ENCODE results near the gene CEMIP. TPM values are rescaled to one million over a fixed set of nuclear protein-coding genes. Genes with fewer than 3 reads are reported as not detected.

CEMIP gene
- total RNA-seq, 1 experiment from 2014 or later: 0.61 TPM

DNA sequence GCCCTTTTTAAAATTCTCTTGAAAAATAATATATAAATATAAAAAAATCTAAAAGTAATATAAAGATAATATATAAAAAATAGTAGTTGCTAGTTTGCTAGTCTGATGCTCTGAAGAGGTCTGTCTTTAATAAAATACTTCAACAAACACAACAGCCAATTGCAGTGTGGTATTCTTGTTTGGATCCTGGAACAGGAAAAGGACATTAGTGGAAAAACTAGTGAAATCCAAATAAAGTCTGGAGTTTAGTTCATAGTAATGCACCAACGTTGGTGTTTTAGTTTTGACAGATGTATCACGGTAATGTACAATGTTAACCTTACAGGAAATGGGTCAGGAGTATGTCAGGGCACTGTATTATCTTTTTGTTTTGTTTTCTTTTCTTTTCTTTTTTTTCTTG lies 26.0 kb upstream of the CEMIP start:
- ChIA-PET CTCF (no interaction called here), POLR2A (ENCODE audit: unreplicated experiment) (no interaction called here)
- H3K9me2 ChIP-seq (ENCODE audit: insufficient read depth): no peaks in the 10 kb centered on the region
- H3F3A ChIP-seq (ENCODE audit: insufficient read depth, low read depth): peaks cover 31% of the 10 kb centered on the region; the same call in 1 of the 2 replicates
- H4K20me1 ChIP-seq (ENCODE audit: insufficient read depth): peaks cover 21% of the 10 kb centered on the region
- TF ChIP-seq CTCF (conservative IDR thresholded peaks at IDR 0.05) (no peak), EZH2 (IDR thresholded peaks at IDR 0.05; ENCODE audit: low read depth) (no peak)
- no peak overlapping the region for H3K4me3 ChIP-seq
- no peak overlapping the region for H3K4me2 ChIP-seq
- H3K27ac ChIP-seq: no peak overlapping the region
- H3K36me3 ChIP-seq (ENCODE audit: low read depth): peaks cover 61% of the 10 kb centered on the region
- no peak overlapping the region for H2AFZ ChIP-seq
- no peaks in the 10 kb centered on the region for H3K9me3 ChIP-seq (ENCODE audit: insufficient read depth, low read depth)
- intact Hi-C loops (cut with micrococcal nuclease; ENCODE audit: unreplicated experiment): no loop called here
- H3K27me3 ChIP-seq (ENCODE audit: insufficient read depth, low read depth): no peaks in the 10 kb centered on the region
- H3K4me1 ChIP-seq (replicated peaks; ENCODE audit: insufficient read depth): 0 out of 2 replicates have a peak, but pooled peaks cover 6% of the 10 kb centered on the region
- H3K79me2 ChIP-seq (ENCODE audit: low read depth): peaks cover 40% of the 10 kb centered on the region
- no peak for DNase-seq
- BruUV-seq (replicated peaks): no TSS peak

DNA sequence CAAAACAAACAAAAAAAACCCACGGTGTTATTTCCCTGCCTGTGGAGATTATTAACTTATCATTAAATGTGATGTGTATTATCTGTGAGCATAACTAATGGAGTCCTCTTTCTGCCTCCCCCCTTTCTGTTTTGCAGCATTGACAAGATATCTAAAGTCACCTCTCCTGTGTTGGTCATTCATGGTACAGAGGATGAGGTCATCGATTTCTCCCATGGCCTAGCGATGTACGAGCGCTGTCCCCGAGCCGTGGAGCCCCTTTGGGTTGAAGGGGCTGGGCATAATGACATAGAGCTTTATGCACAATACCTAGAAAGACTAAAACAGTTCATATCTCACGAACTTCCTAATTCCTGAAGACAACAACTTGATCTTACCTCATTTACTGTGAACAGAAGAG lies 25.2 kb upstream of the CEMIP start:
- no peak for DNase-seq
- intact Hi-C loops (cut with micrococcal nuclease; ENCODE audit: unreplicated experiment): no loop called here
- POLR2A ChIA-PET (ENCODE audit: unreplicated experiment): no interaction called here
- Histone ChIP-seq H3K4me2 (no peak overlapping the region), H3K9me2 (ENCODE audit: insufficient read depth) (no peaks in the 10 kb centered on the region), H2AFZ (no peak overlapping the region), H3K4me1 (replicated peaks; ENCODE audit: insufficient read depth) (0 out of 2 replicates have a peak, but pooled peaks cover 6% of the 10 kb centered on the region), H3K36me3 (ENCODE audit: low read depth) (peaks cover 57% of the 10 kb centered on the region), H3F3A (ENCODE audit: insufficient read depth, low read depth) (peaks cover 24% of the 10 kb centered on the region; the same call in 1 of the 2 replicates), H3K4me3 (no peak overlapping the region), H3K27ac (no peak overlapping the region), H3K79me2 (ENCODE audit: low read depth) (peaks cover 32% of the 10 kb centered on the region), H3K9me3 (ENCODE audit: insufficient read depth, low read depth) (no peaks in the 10 kb centered on the region), H3K27me3 (ENCODE audit: insufficient read depth, low read depth) (no peaks in the 10 kb centered on the region), H4K20me1 (ENCODE audit: insufficient read depth) (peaks cover 15% of the 10 kb centered on the region)
- BruUV-seq (replicated peaks): no TSS peak
- no peak for TF ChIP-seq EZH2 (IDR thresholded peaks at IDR 0.05; ENCODE audit: low read depth)
- no peak for TF ChIP-seq CTCF (conservative IDR thresholded peaks at IDR 0.05)
- CTCF ChIA-PET: no interaction called here

DNA sequence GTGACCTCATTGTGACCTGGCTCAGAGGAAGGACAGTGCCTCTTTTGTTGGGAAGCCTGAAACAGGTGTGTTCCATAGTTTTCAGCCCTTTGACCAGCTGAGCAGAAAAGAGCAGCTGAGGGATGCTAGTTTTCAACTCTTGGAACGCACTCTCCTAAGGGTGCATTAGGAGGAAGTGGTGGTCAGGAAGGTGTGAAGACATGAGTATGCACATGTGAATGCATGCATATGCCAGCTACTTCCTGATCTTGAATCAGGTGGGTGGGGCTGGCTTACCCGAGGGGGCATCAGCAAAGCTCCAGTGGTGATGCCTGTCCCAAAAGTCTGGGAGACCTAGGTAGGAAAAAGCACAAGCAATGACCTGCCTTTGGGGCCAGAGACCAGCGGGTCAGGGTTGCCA lies 23.3 kb upstream of the CEMIP start:
- no TSS peak for BruUV-seq (replicated peaks)
- TF ChIP-seq CTCF (conservative IDR thresholded peaks at IDR 0.05) (no peak), EZH2 (IDR thresholded peaks at IDR 0.05; ENCODE audit: low read depth) (no peak)
- Histone ChIP-seq H4K20me1 (ENCODE audit: insufficient read depth) (peaks cover 9% of the 10 kb centered on the region; the same call in 1 of the 2 replicates), H3K4me3 (no peak overlapping the region), H3K27ac (no peak overlapping the region), H3K9me3 (ENCODE audit: insufficient read depth, low read depth) (no peaks in the 10 kb centered on the region), H3K4me2 (no peak overlapping the region), H2AFZ (no peak overlapping the region), H3K79me2 (ENCODE audit: low read depth) (peaks cover 16% of the 10 kb centered on the region), H3K4me1 (replicated peaks; ENCODE audit: insufficient read depth) (no peaks in the 10 kb centered on the region), H3K9me2 (ENCODE audit: insufficient read depth) (no peaks in the 10 kb centered on the region), H3K27me3 (ENCODE audit: insufficient read depth, low read depth) (no peaks in the 10 kb centered on the region), H3K36me3 (ENCODE audit: low read depth) (peaks cover 43% of the 10 kb centered on the region), H3F3A (ENCODE audit: insufficient read depth, low read depth) (peaks cover 23% of the 10 kb centered on the region; the same call in 1 of the 2 replicates)
- intact Hi-C loops (cut with micrococcal nuclease; ENCODE audit: unreplicated experiment): loop anchor here (5.0 kb wide), 1 partner anchor 59 kb away; the partner anchor contains the start of gene ABHD17C
- ChIA-PET POLR2A (ENCODE audit: unreplicated experiment) (no interaction called here), CTCF (no interaction called here)
- no peak for DNase-seq
